Right forelimb (tissue), 1 donor: ENCODE measurements around the gene RAPGEF6.

ENCODE experiments used
- DNase-seq: peaks from one replicate; pipeline ENCODE4 v3.0.0-alpha.2; 2018

RAPGEF6 gene

DNA sequence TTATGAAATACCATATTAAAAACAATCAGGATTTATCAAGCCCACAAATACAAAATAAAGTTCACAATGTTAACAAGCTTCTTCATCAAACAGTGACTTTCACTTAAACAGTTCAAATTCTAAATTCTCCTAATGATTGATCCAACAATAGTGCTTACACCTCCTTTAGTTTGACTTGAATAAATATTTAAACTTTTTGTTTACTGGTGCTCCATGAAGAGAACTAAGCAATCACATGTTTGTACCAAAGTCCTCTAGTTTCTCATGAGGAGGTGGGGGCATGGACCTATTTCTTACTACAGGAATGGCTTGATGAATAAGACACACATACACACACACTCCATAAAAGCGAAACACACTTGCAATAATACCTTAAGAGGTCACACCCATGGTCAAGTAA lies 95.8 kb downstream of the RAPGEF6 start:
- no peak for DNase-seq

DNA sequence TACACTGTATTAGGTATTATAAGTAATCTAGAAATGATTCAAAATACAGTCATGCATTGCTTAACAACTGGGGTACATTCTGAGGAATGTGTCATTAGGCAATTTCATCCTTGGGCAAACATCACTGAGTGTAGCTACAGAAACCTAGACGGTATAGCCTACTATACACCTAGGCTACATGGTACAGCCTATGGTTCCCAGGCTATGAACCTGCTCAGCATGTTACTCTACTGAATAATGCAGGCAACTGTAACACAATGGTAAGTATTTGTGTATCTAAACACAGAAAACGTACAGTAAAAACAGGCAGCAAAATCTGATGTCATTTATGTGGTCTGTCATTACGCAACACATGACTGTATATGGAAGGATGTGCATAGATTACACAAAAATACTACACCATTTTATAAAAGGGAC lies 96.8 kb downstream of the RAPGEF6 start:
- DNase-seq, result no peak

DNA sequence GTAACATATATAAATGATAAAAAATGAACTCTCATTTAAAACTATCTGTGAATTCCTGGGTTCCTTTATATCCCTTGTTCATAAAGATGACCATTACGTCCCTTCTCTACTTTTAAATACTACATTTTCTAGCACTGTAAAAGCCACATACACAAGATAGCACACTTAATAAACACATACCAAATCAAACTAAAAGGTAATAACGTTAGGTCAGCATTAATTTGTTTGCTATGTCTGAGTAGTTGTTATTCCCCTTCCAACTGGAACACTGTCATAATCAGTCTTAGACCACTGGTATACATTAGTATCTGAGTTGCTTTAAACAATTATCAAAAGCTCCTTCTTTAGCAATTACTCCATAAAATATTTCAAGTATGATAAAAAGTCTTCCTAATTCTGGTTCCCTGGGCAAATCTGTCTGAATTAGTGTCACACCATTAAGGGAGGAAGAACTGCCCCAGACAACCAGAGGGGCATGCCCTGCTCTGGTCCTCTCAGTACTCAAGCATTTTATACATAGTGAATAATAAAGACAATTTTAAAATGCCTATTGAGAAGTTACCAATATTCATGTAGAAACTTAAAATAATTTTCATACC lies 98.1 kb downstream of the RAPGEF6 start:
- DNase-seq, result no peak

DNA sequence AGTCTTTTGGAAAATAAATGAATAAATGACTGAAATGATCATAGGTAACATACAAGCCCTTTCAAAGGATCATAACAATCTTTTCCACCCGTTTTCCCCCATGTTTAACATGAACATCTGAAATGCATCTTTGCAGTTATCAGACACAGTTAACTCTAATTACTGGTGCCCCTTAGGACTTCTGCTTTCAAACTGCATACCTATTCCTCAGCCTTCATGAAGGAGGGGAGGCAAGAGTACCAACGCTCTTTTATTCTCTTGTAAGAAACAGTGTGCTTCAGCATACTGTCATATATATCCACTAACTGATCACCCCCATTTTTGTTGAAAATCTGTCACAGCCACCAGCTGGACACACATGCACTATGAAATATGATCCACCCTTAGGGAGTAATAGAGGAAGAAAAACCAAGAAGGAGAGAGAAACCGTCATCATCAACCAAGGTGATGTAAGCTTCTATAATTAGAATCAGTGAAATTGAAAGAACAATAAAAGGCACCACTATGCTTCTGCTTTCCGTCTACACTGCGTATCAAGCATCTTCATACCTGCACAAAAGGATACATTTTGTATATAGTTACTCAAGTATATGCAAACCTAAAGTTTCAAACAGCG lies 98.7 kb downstream of the RAPGEF6 start:
- no peak for DNase-seq

DNA sequence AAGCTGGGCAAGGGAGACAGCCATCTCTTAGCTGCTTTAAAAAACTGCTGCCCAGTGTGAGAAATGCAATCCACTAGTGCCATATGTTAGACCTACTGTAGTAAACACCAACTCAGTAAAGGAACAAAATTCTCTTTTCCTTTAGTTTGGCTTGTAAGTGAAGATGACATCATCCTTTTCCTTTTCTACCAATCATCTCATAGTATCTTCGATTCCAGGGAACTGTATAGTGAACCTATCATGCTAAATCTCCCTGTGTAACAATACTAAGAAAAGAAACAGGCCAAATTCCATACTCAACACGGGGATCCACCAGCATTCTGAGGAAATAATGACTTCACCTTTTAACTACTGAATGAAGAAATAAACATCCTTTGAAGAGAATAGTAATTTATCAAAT lies 100.1 kb downstream of the RAPGEF6 start:
- DNase-seq, result no peak

DNA sequence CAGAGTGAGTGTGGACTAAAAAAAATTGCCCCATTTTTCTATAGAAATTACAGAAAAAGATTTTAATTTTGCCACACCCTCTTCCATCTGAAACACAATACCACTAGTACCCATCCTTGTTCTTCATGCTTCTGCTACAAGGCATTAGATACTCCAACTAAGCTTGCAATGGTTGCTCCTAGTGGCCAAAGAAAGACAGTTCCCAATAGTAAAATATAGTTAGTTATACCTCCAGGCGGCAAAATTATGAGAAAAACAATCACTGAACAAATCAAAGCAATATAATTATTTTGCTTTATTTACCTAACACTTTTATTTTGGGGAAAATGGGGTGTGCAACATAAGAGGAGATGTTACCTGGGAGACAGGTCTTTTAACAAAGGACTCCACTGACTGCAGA lies 101.2 kb downstream of the RAPGEF6 start:
- no peak for DNase-seq

DNA sequence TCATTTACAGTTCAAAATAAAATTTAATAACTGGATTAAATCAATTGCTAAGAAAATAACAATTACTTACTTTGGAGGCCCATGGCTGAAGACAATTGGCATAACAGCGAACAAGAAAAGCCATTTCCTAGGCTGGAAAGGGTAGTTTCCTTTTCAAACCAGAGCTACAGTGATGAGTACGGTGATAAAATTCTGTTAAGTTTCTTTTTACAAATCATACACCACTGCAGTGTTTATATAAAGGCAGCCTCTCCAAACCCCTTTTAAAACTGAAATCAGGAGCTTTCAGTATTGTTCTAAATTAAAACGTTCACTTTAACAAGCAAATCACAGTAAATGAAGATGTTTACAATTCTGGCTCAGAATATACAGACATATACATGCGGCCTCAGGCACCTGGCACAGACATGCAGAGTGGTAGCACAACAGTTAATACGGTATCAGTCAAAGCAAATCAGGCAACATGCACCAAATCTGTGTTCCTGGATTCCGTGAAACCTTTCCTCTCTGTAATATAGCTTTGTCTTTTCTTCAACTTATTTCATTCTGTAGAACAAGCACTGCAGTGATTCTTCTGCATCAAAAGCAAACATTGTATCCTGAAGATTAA lies 102.9 kb downstream of the RAPGEF6 start:
- no peak for DNase-seq

DNA sequence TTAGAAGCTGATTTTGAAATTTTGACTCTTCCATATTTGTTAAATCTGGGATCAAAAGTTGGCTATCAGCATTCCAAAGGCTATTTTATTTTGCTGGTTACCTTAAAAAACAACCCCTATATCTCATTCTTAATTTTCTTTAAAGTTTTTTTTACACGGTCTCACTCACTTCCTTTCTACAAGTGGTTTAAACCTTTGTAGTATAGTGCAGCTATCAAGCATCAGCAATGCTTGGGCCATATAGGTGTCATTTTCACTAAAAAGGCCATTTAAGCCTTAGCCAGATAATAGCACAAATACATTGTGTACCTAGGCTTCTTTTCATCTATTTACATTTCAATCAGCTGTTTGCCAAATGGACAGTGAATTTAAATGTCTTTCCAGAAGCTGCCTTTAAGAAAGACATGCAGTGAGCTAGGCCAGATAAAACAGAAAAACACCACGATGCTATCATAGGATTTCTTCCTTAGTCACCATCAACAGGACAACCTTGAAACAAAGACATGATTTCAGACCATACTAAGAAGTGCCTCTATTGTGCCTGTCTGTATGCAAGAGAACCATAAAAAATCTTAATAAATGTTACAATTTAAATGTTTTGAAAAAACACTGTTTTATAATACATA lies 104.2 kb downstream of the RAPGEF6 start:
- no peak for DNase-seq

DNA sequence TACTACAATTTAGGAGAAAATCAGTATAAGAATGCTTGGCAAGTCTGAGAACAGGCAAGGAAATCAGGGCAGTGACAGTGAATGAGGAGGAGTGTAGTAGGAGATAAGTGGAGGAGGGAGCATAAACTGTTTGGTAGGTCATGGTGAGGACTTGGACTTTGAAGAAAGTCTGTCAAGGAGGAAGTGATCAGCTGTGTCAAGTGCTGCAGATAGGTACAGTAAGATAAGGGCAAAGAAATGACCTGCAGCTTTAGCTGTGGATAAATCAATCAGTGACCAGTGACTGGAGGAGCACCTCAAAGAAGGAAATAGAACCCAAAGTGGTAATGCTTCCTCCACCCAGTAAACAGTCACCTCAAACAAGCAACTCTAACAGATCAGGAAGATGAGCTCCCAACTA lies 106.3 kb downstream of the RAPGEF6 start:
- no peak for DNase-seq

DNA sequence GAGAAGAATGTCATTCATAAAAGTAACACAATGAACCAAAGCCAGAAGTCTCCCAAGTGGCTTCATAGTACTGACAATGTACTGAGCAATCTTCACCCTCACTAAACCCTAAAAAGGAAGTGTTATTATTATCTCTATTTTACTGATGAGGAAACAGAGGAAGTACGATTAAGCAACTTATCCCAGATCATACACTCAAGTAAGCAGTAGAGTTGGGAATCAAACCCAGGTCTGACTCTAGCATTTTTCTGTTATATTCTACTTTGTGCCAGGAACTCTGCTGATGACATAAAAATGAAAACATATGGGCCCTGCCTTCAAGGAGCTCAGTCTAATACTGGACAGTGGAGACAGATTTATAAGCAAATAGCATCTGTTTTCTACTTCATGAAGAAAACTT lies 109.2 kb downstream of the RAPGEF6 start:
- DNase-seq, result no peak

DNA sequence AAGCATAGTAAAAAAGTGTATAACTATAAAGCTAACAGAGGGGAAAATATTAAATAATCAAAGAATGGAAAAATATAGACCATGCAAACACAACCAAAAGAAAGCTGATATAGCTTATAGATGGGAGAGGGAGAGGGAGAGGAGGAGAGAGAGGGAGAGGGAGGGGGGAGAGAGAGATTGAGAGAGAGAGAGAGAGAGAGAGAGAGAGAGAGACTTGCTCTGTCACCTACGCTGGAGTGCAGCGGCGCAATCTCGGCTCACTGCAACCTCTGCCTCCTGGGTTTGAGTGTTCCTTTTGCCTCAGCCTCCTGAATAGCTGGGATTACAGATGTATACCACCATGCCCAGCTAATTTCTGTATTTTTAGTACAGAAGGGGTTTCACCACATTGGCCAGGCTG lies 110.6 kb downstream of the RAPGEF6 start:
- no peak for DNase-seq

DNA sequence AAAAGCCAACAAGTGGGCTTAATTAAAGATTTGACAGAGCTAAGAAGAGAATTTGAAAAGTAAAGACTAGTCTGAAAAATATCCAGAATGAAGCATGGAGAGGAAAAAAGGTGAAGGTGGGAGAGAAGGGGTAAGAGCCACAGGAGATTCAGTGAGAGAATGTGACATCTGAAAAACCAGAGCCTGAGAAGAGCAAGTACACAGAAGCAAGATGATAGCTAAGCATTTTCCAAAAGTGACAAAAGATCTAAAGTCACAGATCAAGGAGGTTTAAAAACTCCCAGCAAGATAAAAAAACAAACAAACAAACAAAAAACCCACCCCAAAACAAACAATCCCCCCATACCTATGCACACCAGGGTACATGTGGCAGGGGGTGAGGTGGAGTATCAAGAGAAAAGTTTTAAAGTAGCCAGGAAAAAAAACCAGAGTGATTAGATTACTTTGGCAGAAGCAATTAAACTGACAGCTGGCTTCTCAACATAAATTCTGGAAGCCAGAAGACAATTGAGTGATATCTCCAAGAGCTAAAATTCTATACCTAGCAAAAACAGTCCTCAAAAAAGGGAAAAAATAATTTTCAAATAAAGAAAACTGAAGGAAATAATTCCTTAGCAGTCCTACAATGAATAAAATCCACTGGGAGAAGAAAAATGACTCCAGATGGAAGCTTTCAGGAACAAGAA lies 111.4 kb downstream of the RAPGEF6 start:
- no peak for DNase-seq

DNA sequence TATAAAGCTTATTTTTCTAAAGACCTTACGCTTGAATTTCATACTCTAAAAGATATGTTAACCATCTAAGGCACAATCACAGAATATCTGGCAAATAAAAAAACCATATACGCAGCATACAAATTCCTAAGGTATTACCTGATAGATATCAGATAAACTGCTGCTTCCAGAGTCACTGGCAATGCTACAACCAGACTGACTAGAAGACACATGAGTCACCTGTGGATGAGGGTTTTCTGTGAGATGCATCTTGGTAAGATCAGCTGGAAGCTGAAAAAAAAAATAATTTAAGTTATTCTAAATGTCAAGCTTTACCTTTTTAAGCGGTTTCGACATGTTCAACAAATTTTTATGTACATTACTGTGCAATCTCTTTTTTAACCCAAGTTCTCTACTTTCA lies 113.8 kb downstream of the RAPGEF6 start:
- DNase-seq, result no peak

DNA sequence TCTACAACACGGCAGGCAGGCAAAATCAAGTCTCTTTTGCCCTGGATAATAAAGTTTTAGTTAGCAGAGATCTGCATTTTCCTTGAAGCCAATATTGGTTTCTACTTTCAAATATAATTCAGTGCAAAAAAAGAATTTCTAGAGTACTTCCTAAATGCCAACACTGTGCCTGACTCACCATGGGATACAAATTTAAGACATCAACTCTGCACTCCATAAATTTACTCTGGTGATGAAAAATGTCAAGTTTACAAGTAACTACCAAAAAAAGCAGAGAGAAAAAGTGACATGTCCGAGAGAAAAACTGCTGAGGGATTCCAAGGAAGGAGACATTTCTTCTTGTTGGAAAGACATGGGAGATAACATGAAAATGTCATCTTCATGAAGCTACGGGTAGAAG lies 119.7 kb downstream of the RAPGEF6 start:
- no peak for DNase-seq

DNA sequence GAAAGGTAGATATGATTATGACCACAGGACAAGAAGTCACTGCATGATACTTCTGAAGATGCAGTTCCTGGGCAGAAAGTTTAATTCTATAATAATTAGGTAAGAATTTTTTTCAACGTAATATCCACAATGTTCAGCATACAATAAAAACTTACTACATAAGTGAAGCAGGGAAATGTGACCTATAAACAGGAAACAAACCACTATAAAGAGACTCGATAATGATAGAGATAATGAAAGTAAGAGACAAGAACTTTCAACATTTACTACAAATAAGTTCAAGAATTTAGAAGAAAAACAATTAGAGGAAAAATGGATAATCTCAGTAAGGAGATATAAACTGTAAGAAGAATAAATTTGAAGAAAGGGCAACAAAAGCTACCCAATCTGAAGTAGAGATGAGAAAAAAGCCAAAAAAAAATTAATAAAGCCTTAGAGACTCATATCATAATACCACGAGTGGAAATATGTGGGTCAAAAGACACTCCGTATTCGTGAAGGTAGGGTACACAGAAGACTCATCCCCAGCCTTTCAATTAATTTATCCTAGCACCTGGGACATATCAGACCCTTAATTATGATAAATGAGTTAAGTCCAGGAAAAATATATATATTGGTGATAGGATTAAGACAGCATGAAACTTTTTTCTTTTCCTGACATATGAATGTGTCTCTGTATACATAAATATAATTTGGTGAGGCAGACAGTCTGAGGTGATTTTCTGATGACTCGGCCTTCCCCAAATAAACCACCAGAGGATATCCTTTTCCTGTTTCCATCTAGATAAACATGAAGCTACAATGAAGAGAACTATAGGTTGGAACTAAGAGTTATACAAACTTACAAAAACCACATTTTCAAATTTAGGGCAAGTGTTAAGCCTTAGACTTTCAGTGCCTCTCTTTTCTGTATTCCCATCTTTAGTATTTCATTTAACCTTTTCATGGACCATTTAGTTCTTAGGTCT lies 120.4 kb downstream of the RAPGEF6 start:
- DNase-seq, result no peak

DNA sequence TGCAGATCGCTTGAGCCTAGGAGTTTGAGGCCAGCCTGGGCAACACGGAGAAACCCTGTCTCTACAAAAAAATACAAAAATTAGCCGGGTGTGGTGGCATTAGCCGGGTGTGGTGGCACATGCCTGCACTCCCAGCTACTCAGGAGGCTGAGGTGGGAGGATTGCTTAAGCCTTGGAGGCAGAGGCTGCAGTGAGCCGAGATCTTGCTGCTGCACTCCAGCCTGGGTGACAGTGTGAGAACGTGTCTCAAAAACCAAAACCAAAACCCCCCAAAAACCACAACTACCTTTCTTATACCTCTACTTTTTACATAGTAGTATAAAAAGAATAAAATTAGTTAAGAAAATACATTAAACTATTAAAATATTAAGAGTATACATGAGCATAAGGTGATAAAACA lies 121.2 kb downstream of the RAPGEF6 start:
- no peak for DNase-seq

DNA sequence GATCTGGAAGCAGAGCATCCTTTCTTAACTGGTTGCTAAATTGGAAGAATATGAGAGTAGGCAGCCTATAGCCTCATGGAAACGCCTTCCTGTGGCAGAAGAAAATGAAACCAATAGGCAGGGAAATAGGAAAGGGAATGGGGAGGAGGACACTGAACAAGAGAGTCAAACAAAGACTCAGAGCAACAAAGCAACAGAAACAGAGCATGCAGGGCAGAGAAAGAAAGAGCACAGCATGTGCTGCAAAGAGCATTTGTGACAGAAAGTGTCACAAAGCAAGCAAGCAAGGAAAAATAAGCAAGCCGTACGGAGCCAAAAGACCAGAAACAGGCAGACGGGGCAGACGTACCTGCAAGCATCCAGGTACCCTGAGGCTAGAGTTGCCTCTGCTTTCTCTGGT lies 123.1 kb downstream of the RAPGEF6 start:
- no peak for DNase-seq

DNA sequence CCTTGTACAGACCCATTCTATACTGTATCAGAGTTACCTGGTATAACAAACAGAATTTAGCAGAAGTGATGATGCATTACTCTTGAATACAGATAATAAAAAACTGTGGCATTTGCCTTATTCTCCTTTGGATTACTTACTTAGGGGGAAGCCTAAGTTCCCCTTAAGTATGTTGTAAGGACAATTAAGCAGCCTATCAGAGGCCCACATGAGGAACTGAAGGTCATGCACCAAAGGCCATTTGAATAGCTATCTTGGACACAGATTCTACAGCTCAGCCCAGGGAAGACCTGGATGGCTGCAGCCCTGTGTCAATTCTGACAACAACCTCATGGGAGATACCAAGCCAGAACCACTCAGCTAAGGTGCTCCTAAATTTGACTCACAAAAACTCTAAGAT lies 125.2 kb downstream of the RAPGEF6 start:
- no peak for DNase-seq

DNA sequence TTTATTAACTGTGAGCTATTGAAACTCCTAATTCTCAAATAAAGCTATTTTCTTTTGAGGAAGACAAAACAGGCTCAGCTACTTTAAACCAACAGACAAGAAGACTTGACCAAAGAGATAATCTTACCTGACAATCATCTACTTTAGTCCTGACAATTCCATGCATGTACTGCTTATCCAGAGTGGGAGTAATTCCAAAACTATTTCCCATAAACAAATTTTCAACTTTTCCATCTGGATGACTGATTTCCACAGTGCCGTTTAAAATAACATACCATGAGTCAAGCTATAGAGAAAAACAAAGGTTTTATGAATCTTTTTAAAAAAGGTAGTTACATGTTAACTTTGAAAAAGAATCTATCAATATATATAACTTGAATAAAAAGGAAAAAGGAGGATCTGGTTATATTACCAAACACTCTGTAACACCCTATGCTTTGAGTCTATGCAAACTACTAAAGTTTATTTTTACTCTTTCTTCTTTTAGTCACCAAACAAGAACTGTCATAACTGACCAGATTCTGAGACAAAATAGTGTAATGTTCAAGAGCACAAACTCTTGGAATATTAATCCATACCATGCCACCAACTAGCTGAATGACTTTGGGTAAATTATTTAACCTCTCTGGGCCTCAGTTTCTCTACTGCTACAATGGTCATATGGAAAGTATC lies 129.7 kb downstream of the RAPGEF6 start:
- no peak for DNase-seq

DNA sequence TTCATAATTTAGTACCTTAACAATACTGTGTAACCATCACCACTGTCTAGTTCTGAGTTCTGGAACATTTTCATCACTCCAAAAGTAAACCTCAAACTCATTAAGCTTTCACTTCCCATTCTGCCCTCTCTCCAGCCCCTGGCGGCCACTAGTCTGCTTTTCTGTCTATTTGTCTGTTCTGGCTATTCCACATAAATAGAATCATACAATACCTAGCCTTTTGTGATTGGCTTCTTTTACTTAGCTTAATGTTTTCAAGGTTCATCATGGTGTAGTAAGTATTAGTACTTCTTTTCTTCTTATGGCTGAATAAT lies 138.7 kb downstream of the RAPGEF6 start:
- no peak for DNase-seq

DNA sequence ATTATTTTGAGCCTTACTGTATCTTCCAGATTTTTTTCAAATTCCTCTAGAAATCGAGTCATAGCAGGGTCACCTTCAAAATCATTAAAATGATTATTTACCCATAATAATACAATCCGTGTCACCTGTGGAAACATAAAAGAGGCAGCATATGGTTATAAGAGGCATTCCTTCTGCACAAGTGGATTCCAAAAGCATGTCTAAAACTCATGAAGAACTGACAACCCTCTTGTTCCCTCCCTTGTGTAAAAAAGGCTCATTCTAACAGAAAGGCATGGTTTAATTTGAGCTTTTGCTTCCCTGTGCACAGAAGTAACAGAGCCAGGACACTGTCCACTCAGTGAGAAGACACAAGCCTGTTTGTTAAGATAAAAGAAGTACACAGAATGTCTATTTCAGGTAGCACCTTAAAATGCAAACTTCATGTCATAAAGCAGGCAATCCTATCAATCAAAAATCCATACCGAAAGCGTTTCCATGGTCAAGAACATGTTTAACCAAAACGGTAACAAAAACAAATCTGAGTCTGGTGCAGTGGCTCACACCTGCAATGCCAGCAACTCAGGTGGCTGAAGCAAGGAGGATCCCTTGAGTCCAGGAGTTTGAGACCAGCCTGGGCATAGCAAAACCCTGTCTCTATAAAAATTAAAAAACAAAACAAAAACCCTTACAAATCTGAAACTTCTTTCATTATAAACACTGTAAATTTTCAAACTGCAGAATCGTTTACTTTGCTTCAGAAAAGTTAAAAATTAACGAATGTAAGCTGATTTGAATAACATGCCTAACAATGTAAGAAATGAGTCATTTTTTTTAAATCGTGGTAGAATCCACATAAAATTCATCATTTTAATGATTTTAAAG lies 139.3 kb downstream of the RAPGEF6 start:
- no peak for DNase-seq
